ENCODE measurements around the gene TNNI3. TPM values are rescaled to one million over a fixed set of nuclear protein-coding genes. Genes with fewer than 3 reads are reported as not detected.

The TNNI3 gene
- total and polyA plus RNA-seq, 9 of the 15 experiments (the other 6 are each of a cell fraction or from before 2014, with no cell fraction given), result 4.7 to 158 (median 42.0) TPM

GRCh38 chr19:55146705-55147273, 10.7 kb downstream of the TNNI3 start (continued):
- TF ChIP-seq MAZ (CRISPR knock-in tag; conservative IDR thresholded peaks at IDR 0.05 in 1 of 2, IDR thresholded peaks at IDR 0.05 in 1 of 2) (peak; percentile 69 to 95), ETS2 (tag; IDR thresholded peaks at IDR 0.05; ENCODE audit: borderline replicate concordance, poor library complexity, severe bottlenecking) (no peak), CTCFL (IDR thresholded peaks at IDR 0.05; ENCODE audit: borderline replicate concordance, insufficient read depth, low read depth, low read length, poor library complexity, severe bottlenecking) (peak; percentile 16), FIP1L1 (IDR thresholded peaks at IDR 0.05; ENCODE audit: low read depth, low read length, poor library complexity, severe bottlenecking) (no peak), LEF1 (IDR thresholded peaks at IDR 0.05) (no peak), TEAD4 (IDR thresholded peaks at IDR 0.05; ENCODE audit: low read length) (no peak), TEAD4 (CRISPR knock-in tag; IDR thresholded peaks at IDR 0.05; ENCODE audit: borderline replicate concordance) (no peak), ZBTB43 (CRISPR knock-in tag; IDR thresholded peaks at IDR 0.05) (no peak), ILK (tag; IDR thresholded peaks at IDR 0.05; ENCODE audit: borderline replicate concordance, low read depth) (no peak), TAF7 (tag; IDR thresholded peaks at IDR 0.05) (no peak), KAT2B (IDR thresholded peaks at IDR 0.05; ENCODE audit: low read depth, low read length) (no peak), ZNF263 (CRISPR knock-in tag; IDR thresholded peaks at IDR 0.05; ENCODE audit: borderline replicate concordance) (peak; percentile 76), XRCC3 (IDR thresholded peaks at IDR 0.05) (no peak), ADNP (tag; IDR thresholded peaks at IDR 0.05) (no peak), MXD1 (CRISPR knock-in tag; IDR thresholded peaks at IDR 0.05; ENCODE audit: borderline replicate concordance, poor library complexity, severe bottlenecking) (no peak), SUPT5H (IDR thresholded peaks at IDR 0.05) (peak; percentile 68), POLR2A (conservative IDR thresholded peaks at IDR 0.05) (peak; percentile 64), ATF7 (IDR thresholded peaks at IDR 0.05) (peak; percentile 52), ETV5 (CRISPR knock-in tag; IDR thresholded peaks at IDR 0.05; ENCODE audit: low read depth) (no peak), ZC3H11A (IDR thresholded peaks at IDR 0.05; ENCODE audit: low read depth, low read length) (no peak), ZNF184 (CRISPR knock-in tag; IDR thresholded peaks at IDR 0.05) (no peak), RBFOX2 (IDR thresholded peaks at IDR 0.05; ENCODE audit: low read depth, low read length) (peak; percentile 76), ZNF445 (CRISPR knock-in tag; IDR thresholded peaks at IDR 0.05; ENCODE audit: low read depth) (no peak), LCOR (CRISPR knock-in tag; IDR thresholded peaks at IDR 0.05) (0 out of 2 replicates have a peak, but pooled peaks have one; percentile 25)
- TF ChIP-seq, protein P1, sequence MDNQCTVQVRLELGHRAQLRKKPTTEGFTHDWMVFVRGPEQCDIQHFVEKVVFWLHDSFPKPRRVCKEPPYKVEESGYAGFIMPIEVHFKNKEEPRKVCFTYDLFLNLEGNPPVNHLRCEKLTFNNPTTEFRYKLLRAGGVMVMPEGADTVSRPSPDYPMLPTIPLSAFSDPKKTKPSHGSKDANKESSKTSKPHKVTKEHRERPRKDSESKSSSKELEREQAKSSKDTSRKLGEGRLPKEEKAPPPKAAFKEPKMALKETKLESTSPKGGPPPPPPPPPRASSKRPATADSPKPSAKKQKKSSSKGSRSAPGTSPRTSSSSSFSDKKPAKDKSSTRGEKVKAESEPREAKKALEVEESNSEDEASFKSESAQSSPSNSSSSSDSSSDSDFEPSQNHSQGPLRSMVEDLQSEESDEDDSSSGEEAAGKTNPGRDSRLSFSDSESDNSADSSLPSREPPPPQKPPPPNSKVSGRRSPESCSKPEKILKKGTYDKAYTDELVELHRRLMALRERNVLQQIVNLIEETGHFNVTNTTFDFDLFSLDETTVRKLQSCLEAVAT (IDR thresholded peaks at IDR 0.05), result no peak
